Activated T-cell treated with anti-CD3 and anti-CD28 coated beads, Interleukin-2, amount 50 U/mL, for 48 hours (primary cell): ENCODE data around the gene CEACAM20.
"Not testable (repeated sequence)": the region's sequence is repeated elsewhere in the genome, so short reads cannot be mapped to it uniquely, and the experiment has no call there.

Experiments used
- DNase-seq, 2 experiments: peaks; one replicate each; pipeline ENCODE4 v3.0.0-alpha.2; 2020

CEACAM20 gene

DNA sequence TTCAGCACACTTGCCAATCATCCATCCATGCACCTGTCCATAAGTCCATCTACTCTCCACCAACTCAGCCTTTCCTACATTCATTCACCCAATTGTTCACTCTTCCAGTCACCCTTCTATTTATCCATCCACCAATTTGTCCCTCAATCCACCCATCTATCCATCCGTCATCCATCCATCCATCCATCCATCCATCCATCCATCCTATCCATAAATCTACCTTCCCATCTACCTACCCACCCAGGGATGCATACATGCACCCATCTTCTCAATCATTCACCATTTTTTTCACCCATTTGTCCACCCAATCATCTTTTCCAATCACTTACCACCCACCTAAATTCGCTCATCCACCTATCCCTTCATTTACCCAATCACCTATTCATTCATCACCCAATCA is 14.6 kb upstream of the CEACAM20 start:
- DNase-seq: no peak

DNA sequence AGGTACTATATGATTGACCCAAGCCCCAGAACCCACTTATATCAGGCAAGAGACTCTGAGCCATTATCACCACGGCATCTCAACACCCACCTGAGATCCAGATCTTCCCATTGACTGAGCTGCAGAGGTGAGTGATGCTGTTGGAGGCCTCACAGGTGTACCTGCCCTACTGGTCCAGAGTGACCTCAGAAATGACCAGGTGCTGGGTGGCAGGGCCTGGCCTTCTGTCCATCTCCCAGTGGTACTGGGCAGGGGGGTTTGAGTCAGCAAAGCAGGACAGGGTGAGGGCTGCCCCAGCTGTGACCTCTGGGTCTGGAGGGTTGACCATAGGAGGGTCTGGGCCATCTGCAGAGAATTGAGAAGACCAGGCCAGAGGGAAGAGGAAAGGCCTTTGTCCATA is 13.2 kb upstream of the CEACAM20 start:
- no peak for DNase-seq

DNA sequence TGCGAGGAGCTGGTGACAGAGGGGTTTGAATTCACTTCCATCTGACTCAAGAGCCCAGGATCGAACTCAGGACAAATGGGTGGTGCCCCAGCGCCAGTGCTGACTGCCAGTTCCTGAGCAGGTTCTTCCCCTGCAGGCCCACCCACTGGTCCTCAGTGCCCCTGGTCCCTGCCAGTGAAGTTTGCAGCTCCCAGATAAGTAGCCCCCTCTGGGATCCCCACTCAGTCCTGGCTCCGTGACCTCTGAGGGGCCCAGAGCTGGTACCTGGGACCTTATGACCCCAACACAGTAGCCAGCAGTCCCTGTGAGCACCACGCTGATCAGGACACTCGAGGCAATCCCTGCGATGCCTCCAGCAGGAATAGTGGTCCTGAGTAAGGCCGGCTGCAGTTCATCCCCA is 11.3 kb upstream of the CEACAM20 start:
- no peak for DNase-seq

DNA sequence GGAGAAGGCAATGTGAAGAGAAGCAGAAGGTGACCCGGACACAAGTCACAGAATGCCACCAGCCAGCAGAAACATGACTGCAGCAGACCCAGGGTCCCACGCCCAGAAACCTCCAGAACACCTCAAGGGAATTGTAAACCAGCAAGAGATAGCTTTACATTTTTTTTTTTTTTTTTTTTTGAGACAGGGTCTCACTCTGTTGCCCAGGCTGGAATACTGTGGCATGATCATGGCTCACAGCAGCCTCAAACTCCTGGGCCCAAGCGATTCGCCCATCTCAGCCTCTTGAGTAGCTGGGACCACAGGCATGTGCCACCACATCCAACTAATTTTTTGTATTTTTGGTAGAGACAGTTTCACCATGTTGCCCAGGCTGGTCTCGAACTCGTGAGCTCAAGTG is 10.5 kb upstream of the CEACAM20 start:
- no peak for DNase-seq

DNA sequence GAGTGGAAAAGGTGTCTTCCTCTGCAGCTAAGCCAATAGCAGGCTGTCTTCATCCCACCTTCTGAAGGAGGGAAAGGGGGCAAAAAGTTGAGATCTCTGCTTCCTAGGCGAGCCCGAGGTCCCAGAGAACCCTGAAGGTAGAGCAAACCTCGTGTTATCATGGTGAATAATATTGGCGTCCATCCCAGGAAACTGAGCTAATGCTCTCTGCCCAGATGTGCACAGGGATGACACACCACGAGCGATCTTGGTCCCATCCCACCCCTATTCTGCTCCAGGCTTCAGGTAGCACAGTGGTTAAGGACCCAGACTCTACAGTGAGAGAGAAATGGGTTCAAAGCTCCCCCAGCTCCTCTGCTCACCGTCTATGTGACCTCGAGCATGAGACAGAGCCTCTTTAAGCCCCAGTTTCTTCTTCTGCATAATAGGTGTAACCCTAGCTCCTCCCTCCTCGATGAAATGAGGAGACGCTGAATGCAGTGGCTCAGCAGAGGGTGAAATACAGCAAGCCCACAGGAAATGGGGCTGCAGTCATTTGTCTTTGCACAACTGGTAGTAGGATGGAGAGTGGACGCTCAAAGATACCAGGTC is 9.9 kb upstream of the CEACAM20 start:
- no peak for DNase-seq

DNA sequence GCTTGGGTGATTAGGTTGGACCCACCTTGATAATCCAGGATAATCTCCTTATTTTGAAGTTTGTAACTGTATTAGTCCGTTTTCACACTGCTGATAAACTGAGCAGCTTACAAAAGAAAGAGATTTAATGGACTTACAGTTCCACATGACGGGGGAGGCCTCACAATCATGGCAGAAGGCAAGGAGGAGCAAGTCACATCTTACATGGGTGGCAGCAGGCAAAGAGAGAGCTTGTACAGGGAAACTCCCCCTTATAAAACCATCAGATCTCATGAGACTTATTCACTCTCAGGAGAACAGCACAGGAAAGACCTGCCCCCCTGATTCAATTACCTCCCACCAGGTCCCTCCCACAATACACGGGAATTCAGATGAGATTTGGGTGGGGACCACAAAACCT is 5.9 kb upstream of the CEACAM20 start:
- not testable (repeated sequence) for DNase-seq

DNA sequence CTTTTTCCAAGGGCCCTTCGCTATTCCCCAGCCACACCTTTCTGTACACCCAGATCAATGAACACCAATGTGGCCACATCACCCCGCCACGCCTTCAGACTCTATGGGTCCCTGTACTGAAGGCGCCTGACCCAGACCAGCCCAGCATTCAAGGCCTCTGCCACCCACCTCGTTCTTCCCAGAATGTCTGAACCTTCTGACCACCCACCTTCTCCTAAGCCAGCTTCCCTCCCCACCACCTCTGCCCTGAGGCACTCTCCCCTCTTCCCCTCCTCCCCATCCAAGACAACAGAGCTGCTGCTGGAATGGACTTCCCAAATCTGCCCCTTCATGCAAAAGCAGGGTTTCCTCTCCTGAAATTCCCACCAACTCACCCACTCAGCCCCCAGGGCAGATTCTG is 3.3 kb upstream of the CEACAM20 start:
- no peak for DNase-seq

DNA sequence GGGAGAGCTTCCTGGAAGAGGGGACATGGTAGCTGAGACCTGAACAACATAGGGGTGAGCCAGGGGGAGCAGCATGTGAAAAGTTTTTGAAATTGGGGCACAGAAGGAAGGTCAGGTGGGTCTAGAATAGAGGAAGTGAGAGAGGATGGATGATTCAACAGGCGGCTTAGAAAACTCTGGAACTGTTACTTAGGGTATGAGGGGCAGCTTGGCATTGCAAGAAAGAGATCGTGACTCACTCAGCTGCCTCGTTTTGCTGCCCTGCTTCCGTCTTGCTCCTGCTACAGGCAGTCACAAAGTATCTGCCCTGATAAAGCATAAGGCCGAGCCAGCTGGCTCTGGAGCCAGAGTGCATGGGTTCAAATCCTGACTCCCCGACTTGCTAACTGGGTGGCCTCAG is 1.3 kb upstream of the CEACAM20 start:
- no peak for DNase-seq

DNA sequence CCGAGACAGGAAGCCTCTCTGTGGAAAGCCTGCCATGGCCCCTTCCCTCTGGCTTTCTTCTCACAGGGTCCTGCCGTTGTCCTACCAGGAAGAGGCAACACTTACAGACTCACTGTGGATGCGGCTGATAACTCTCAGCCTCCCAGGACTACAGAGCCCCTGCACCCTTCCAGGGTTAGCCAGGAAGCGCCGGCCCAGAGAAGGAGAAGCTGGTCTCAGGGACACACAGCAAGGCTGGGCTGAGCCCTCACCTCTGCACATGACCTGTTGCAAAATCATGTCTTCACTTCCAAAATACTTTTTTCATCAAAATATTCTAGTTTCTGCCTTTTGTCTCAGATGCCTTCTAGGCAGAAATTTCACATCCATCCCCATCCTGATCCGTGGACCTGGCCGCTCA is 1.9 kb downstream of the CEACAM20 start:
- DNase-seq: no peak

DNA sequence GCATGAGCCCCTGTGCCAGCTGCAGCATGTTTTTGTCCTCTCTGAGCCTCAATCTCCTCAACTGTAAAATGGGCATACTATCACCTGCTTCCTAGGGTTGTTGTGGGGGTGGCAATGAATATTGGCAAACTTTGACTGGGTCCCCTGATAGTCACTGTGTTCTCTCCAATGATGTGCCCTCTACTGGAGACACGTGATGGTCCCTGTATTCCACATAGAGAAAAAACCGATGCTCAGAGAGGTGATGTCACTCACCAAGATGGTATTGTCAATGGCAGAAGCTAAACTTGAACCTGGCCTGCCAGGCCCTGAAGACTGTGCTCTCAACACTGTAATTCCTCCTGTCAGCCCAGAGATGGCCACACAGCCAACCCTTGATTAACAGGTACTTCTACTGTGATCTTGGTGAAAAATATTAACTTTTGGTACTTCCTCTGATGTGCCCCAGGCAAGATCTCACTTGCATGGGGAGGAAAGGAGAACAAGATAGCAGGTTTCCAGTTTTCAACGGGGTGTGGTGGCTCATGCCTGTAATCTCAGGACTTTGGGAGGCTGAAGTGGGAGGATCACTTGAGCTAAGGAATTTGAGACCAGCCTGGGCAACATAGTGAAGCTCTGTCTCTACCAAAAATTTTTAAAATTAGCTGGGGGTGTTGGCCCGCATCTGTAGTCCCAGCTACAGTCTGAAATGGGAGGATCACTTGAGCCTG is 3.6 kb downstream of the CEACAM20 start:
- DNase-seq: no peak

DNA sequence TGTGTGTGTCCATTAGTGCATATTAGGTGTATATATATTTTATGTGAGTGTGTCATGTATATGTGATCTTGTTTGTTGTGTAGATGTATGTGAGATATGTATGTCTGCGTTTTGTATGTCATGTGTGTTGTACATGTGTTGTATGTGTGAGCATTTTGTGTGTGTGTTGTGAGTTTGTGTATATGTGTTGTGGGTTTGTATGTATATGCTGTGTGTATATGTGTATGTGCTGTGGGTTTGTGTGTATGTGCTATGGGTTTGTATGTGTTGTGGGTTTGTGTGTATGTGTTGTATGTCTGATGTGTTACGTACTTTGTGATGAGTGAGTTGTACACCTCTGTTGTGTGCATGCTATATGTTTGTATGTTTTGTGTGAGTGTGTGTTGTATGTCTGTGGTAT is 8.1 kb downstream of the CEACAM20 start:
- DNase-seq: no peak

DNA sequence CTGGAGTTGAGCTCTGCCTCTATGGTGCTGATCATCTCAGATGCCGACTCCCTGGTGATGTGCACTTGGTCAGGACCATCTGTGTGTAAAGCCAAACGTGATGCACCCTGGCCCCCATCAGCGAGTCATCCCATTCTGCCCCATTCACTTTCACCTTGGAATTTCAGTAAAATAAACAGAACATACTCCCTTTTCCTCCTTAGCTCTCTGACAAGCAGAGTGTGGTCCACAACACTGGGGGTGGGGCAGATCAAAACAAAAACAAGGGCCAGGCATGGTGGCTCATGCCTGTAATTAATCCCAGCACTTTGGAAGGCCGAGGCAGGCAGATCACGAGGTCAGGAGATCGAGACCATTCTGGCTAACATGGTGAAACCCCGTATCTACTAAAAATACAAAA is 12.3 kb downstream of the CEACAM20 start:
- no peak for DNase-seq

DNA sequence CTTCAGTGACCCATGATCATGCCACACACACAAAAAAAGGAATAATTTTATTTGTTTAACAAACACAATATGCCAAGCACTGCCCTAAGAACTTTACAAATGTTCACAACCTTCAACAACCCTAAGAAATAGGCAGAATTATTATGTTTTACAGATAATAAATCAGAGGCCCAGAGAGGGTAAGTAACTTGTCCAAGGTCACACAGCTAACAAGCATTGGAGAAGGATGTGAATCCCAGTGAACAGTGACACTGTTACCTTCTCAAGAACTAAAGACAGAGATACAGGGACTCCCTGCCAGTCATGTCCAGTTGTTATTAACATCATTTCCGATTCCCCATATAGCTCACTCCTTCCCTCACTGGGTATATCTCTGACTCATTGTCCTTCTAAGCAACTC is 13.6 kb downstream of the CEACAM20 start:
- DNase-seq: no peak

DNA sequence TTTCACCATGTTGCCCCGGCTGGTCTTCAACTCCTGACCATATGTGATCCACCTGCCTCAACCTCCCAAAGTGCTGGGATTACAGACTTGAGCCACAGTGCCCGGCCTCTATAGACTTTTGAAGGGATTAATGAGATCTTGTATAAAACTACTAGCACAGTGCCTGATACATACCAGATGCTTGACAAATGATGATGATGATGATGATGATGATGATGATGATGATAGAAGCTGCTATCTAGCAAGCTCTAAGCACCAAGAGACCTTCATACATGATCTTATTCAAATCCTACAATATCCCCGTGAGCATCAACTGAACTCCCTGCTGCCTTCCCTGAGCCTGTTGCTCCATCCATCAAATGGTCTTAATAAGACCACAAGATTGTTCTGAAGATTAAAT is 14.4 kb downstream of the CEACAM20 start:
- no peak for DNase-seq

DNA sequence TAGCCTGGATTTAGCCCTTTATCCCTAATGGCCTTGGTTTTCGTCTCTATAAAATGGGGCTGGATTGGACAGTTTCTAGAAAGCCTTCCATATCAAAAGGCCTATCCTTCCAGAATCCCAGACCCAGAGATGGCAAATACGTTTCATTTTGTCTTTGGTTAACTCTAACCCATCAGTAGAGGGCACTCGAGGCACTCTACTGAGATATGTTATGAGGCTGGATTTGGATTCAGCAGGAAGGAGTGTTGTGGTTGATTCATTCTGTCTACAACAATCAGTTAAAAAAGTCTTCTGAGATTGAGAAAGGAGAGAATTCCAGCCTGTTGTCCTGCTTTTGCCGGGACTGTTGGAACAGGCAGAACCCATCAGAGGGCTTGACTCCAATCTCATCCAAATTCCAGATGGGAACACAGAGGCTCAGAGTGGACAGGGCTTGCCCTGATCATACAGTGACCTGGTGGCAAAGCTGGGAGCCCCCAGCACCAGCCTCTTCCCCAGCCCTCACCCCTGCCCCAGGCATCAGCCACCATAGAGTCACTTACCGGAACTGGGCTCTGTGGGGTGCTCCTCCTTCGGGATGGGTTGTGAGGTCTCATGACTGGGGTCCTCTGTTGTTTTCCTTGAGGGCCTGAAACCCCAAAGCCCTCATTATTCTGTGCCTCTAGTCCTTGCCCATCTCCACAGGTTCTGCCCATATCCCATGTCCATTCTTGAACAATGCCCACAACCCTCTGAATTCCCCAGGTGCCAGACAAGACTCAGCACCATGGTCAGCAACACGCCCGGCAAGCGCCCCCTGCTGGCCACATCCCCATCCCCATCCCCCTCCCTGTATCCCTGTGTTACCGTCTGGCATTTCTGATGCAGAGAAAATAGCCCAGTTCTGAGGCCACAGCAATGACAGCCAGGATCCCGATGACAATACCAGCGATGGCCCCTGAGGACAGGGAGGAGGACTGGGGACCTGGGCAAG is 16.9 kb downstream of the CEACAM20 start:
- peak; percentile 41 to 54 for DNase-seq

DNA sequence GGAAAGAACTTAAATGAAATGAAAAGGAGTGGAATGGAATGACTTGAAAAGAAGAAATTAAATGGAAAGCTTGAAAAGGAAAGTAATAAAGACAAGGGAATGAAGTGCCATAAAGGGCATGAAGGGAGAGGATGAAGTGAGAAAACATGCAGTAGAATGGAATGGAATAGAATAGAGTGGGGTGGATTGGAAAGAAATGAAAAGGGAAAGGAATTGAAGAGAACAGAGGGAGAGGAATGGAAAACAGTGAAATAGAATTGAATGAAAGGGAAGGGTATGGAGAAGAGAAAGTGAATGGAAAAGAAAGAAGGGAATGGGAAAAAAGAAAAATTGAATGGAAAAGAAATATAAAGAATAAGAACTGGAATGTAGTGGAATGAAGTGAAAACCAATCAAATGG is 20.0 kb downstream of the CEACAM20 start:
- DNase-seq: no peak

DNA sequence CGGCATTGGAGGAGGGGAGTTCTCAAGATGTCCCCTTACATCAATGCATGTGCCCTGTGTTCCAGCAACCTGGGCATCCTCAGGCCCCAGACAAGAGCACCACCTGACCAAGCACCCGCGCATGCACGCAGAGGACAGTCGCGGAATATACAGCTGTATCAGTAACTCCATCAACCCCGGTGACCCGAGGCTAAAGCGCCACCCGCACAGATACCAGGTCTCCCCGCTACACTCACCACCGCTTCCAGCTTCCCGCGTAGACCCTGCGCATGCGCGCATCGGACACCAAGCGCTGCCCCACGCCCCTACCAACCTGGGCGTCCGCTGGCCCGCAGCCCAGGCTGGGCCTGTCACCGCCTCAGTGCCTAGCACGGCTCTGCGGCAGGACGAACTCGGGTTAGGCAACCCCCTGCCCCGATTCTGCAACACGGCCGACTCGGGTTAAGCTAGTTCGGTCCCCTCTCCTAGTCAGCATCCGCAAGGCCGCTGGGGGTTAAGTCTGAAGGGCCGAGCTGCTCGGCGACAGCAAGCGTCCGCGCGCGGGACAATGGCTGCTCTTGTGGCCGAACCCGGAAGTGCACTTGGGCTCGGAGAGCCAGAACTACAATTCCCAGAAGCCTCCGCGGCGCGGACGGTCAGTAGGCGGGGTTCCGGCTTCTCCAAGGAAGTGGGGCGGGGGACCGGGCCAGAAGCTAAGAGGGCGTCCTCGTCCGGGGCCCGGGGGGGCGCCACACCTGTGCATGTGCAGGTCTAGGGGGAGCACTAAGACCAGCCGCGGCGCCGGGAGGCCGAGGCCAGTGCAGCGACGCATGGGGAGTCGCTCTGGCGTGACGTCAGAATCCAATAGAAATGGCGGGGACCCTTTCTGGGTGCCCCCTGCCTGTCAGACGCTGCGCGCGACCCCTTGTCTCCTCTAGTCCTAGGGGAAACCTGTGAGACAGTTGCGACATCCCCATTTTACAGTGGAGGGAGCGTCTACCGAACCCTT is 29.2 kb downstream of the CEACAM20 start, which contains the start of gene ZNF180:
TSS of gene ZNF180 (minus strand) at position 561 of the 988 bp plus-strand sequence. CDS start 3,188 bp downstream, outside the sequence.
- peak; percentile 96 to 97 for DNase-seq

DNA sequence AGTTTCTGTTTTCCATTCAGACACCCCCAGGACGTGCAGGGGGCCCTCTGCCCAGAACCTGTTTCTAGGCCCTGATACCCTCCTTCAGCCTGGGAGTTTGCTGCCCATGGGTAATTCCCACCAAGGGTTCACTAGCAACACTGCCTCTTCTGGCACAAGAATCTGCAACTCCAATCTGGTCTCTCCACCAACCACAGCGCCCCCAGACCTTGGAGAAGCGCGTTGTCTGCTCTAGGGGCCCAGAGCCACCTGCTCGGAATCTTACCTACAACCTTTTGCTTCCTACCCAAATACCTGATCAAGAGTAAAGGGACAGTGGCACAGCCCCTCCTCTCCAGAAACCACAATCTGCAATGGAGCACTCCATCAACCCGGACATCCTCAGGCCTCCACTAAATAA is 29.9 kb downstream of the CEACAM20 start:
- DNase-seq: no peak

DNA sequence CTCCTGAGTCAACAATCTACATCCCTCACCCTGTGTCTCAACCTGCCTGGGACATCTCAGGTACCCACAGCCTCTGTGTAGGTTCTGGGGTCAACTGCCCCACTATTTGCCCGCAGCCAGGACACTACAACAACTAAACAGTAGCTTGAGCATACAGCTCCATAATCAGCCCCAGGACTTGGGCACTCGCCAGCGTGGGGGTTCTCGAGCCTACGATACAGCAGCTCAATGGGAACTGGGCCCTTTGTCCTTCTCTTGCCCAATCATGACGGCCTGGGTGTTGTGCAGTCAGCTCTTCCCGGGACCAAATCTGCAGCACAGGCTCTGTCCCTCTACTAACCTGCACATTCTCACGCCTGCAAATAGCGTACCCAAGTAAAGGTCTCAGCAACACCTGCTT is 30.5 kb downstream of the CEACAM20 start:
- no peak for DNase-seq

DNA sequence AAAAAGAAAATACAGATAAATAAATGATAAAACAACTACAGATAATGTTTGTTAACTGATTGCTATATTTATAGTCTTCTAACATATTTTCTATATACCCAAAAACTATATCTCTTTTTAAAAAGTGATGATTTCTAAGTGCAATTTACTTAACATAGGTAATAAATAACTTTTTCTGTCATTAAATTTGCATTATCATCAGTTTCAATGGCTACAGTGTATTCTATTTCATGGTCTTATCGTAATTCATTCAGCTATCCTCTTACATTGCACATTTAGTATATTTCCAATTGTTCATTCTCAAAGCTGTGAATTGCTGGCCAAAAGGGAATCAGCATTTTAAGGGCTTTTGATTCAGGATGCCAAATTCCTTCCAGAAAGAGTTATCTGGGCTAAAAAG is 32.8 kb downstream of the CEACAM20 start:
- DNase-seq: no peak

DNA sequence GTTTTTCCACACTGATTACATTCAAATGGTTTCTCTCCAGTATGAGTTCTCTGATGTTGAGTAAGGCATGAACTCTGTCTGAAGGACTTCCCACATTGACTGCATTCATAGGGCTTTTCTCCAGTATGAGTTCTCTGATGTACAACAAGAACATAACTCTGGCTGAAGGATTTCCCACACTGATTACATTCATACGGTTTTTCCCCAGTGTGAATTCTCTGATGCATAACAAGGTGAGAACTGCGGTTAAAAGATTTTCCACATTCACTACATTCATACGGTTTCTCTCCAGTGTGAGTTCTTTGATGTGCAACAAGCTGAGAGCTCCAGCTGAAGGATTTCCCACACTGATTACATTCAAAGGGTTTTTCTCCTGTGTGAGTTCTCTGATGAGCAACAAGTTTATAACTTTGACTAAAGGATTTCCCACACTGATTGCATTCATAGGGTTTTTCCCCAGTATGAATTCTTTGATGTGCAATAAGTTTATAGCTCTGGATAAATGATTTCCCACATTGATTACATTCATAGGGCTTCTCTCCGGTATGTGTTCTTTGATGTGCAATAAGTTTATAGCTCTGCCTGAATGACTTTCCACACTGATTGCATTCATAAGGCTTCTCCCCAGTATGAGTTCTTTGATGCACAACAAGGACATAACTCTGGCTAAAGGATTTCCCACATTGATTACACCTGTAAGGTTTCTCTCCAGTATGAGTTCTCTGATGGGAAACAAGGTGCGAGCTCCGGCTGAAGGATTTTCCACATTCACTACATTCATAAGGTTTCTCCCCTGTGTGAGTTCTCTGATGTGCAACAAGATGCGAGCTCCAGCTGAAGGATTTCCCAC is 52.7 kb downstream of the CEACAM20 start:
- DNase-seq: peak; percentile 26
